IMR-90 (cell line): Measurements from ENCODE around the gene NT5C3B. TPM values are rescaled to one million over a fixed set of nuclear protein-coding genes. Genes with fewer than 3 reads are reported as not detected.

Source experiments
- ATAC-seq: fragments of 200-7000 bp; cut with Tn5 transposase; 2 replicates; pipeline ENCODE4 v1.9.1; 2020; ENCODE audit warnings: low read depth, mild to moderate bottlenecking, moderate library complexity
- BruUV-seq: library from RNA; stranded (reverse); fragments of 400-500 nt; replicated peaks from 2 replicates; lab custom pipeline; 2021; lab: Mats Ljungman, UMichigan
- CTCF ChIA-PET: fragments of 300-600 bp; formaldehyde crosslinking; extraction: SDS; loops from one replicate; lab custom pipeline; 2021; ENCODE audit warnings: antibody characterized with exemption; lab: Yijun Ruan, JAX
- POLR2A ChIA-PET: fragments of 300-600 bp; sonication (Branson Sonifier 250); formaldehyde crosslinking; loops from one replicate; lab custom pipeline; 2022; ENCODE audit warnings: antibody characterized with exemption; ENCODE audit not compliant: unreplicated experiment; lab: Charles Lee
- DNase-seq: peaks from one replicate; pipeline ENCODE4 v3.0.0; 2013
- H2AFZ ChIP-seq: replicated peaks from 2 replicates; pipeline ENCODE3; 2013; ENCODE audit warnings: low read length, mild to moderate bottlenecking; ENCODE audit not compliant: poor library complexity
- H2AK5ac ChIP-seq: 2 replicates; pipeline ENCODE4 v1.6.1; 2013; ENCODE audit warnings: low read depth, low read length, inconsistent platforms
- H2AK9ac ChIP-seq: replicated peaks from 2 replicates; pipeline ENCODE3; 2013; ENCODE audit warnings: mild to moderate bottlenecking, low read depth, low read length, moderate library complexity; ENCODE audit not compliant: poor library complexity
- H2BK120ac ChIP-seq: 2 replicates; pipeline ENCODE4 v1.6.1; 2013; ENCODE audit warnings: low read depth, low read length, inconsistent platforms
- H2BK15ac ChIP-seq: 3 replicates; pipeline ENCODE4 v1.6.1; 2013; ENCODE audit warnings: low read depth, low read length, inconsistent platforms
- H2BK20ac ChIP-seq: 2 replicates; pipeline ENCODE4 v1.6.1; 2013; ENCODE audit warnings: low read depth, mild to moderate bottlenecking, inconsistent platforms, low read length, moderate library complexity
- H2BK5ac ChIP-seq: 2 replicates; pipeline ENCODE4 v1.6.1; 2013; ENCODE audit warnings: mild to moderate bottlenecking, low read depth, low read length, inconsistent platforms; ENCODE audit not compliant: poor library complexity, severe bottlenecking
- H3K14ac ChIP-seq: replicated peaks from 2 replicates; pipeline ENCODE4 v1.6.1; 2013; ENCODE audit warnings: low read depth, low read length, inconsistent platforms
- H3K18ac ChIP-seq: 2 replicates; pipeline ENCODE4 v1.6.1; 2013; ENCODE audit warnings: low read depth, low read length, control low read depth
- H3K23ac ChIP-seq: 2 replicates; pipeline ENCODE4 v1.6.1; 2013; ENCODE audit warnings: low read depth, low read length, inconsistent platforms
- H3K27ac ChIP-seq: 2 replicates; pipeline ENCODE4 v1.5.1; 2013; ENCODE audit warnings: mild to moderate bottlenecking, control low read depth, low read length; ENCODE audit not compliant: insufficient read depth
- H3K27me3 ChIP-seq: 2 replicates; pipeline ENCODE4 v1.6.1; 2013; ENCODE audit warnings: low read length; ENCODE audit not compliant: control insufficient read depth, insufficient read depth
- H3K36me3 ChIP-seq: 2 replicates; pipeline ENCODE4 v1.6.1; 2013; ENCODE audit warnings: low read length, mixed read lengths; ENCODE audit not compliant: control insufficient read depth, insufficient read depth
- H3K4ac ChIP-seq: 2 replicates; pipeline ENCODE4 v1.6.1; 2013; ENCODE audit warnings: low read depth, low read length, inconsistent platforms
- H3K4me1 ChIP-seq: 2 replicates; pipeline ENCODE4 v1.6.1; 2013; ENCODE audit warnings: low read length, mixed read lengths; ENCODE audit not compliant: control insufficient read depth, insufficient read depth
- H3K4me2 ChIP-seq: 2 replicates; pipeline ENCODE4 v1.6.1; 2013; ENCODE audit warnings: low read depth, mild to moderate bottlenecking, control low read depth, low read length, moderate library complexity
- H3K4me3 ChIP-seq: 2 replicates; pipeline ENCODE4 v1.5.1; 2013; ENCODE audit warnings: low read depth, mild to moderate bottlenecking, control low read depth, low read length, moderate library complexity; ENCODE audit not compliant: insufficient read depth
- H3K56ac ChIP-seq: 2 replicates; pipeline ENCODE4 v1.6.1; 2013; ENCODE audit warnings: low read length, inconsistent platforms; ENCODE audit not compliant: insufficient read depth; ENCODE audit errors: extremely low read depth
- H3K79me1 ChIP-seq, 2 experiments: 2 replicates each; pipeline ENCODE4 v1.6.1; 2013; ENCODE audit warnings: low read length in 2 of 2, inconsistent platforms in 1 of 2, low read depth in 1 of 2
- H3K9ac ChIP-seq: 2 replicates; pipeline ENCODE4 v1.6.1; 2013; ENCODE audit warnings: low read depth, low read length, control low read depth
- H3K9me1 ChIP-seq: 2 replicates; pipeline ENCODE4 v1.6.1; 2013; ENCODE audit warnings: low read length, inconsistent platforms; ENCODE audit not compliant: insufficient read depth
- H3K9me3 ChIP-seq: 2 replicates; pipeline ENCODE4 v1.6.1; 2013; ENCODE audit warnings: low read length; ENCODE audit not compliant: control insufficient read depth, insufficient read depth
- H4K20me1 ChIP-seq: 2 replicates; pipeline ENCODE4 v1.6.1; 2013; ENCODE audit warnings: low read length, inconsistent platforms; ENCODE audit not compliant: insufficient read depth
- H4K5ac ChIP-seq: 2 replicates; pipeline ENCODE4 v1.6.1; 2013; ENCODE audit warnings: mild to moderate bottlenecking, low read depth, low read length, control low read depth
- H4K8ac ChIP-seq, 2 experiments: 2 replicates each; pipeline ENCODE4 v1.6.1; 2013; ENCODE audit warnings: low read depth in 2 of 2, low read length in 2 of 2, control low read depth in 1 of 2, inconsistent platforms in 1 of 2
- H4K91ac ChIP-seq: 2 replicates; pipeline ENCODE4 v1.6.1; 2013; ENCODE audit warnings: low read depth, low read length, inconsistent platforms; ENCODE audit not compliant: insufficient read depth
- BHLHE40 ChIP-seq: fragments of 150-350 bp; IDR thresholded peaks from 2 replicates; pipeline ENCODE4 v1.6.1; 2016; ENCODE audit warnings: mild to moderate bottlenecking, low read depth, low read length
- ELK1 ChIP-seq: fragments of 150-350 bp; IDR thresholded peaks from 2 replicates; pipeline ENCODE4 v1.6.1; 2016; ENCODE audit warnings: low read depth, mild to moderate bottlenecking, low read length, moderate library complexity, borderline replicate concordance
- FOS ChIP-seq: fragments of 150-350 bp; IDR thresholded peaks from 2 replicates; pipeline ENCODE4 v1.6.1; 2016; ENCODE audit warnings: low read depth, low read length
- MAZ ChIP-seq: IDR thresholded peaks from 2 replicates; pipeline ENCODE4 v1.6.1; 2012; ENCODE audit warnings: low read depth, mild to moderate bottlenecking, low read length, improper control_type of control experiment, moderate library complexity, borderline replicate concordance
- POLR2A ChIP-seq: IDR thresholded peaks from 2 replicates; pipeline ENCODE4 v1.6.1; 2012; ENCODE audit warnings: mild to moderate bottlenecking, low read depth, low read length
- RAD21 ChIP-seq: IDR thresholded peaks from 2 replicates; pipeline ENCODE4 v1.6.1; 2012; ENCODE audit warnings: low read length, improper control_type of control experiment
- RFX5 ChIP-seq: IDR thresholded peaks from 2 replicates; pipeline ENCODE4 v1.8.0; 2012; ENCODE audit warnings: low read depth, mild to moderate bottlenecking, low read length, moderate library complexity
- SMC3 ChIP-seq: fragments of 150-350 bp; IDR thresholded peaks from 2 replicates; pipeline ENCODE4 v1.6.1; 2016; ENCODE audit warnings: low read depth, mild to moderate bottlenecking, antibody characterized with exemption, low read length, moderate library complexity
- WGBS, 2 experiments: methylation state at CpG; one replicate each; pipeline versions ENCODE4 v1.1.5 to v1.1.7; 2013; ENCODE audit warnings: missing lambda C conversion rate in 2 of 2; ENCODE audit not compliant: insufficient read length in 1 of 2; ENCODE audit errors: extremely low coverage in 2 of 2; 5-methylcytosine and 5-hydroxymethylcytosine counted together
- dilution Hi-C: fragments of 300-500 bp; cut with HindIII; formaldehyde crosslinking; loops from one replicate; pipeline ENCODE4 v1.14.3; 2018; ENCODE audit warnings: low sequenced_read_pairs; ENCODE audit not compliant: unreplicated experiment
- in situ Hi-C: fragments of 300-500 bp; cut with MboI; formaldehyde crosslinking; loops from 3 replicates; pipeline ENCODE4 v1.14.3; 2019; ENCODE audit warnings: low sequenced_read_pairs, inconsistent platforms, mixed read lengths
- intact Hi-C: fragments of 100-400 bp; cut with micrococcal nuclease; formaldehyde crosslinking; loops from 2 replicates; pipeline ENCODE4 v1.10.0; 2022
- polyA plus RNA-seq, 3 experiments: library from polyadenylated mRNA; depleted of rRNA; stranded (reverse); fragments of >200 nt; gene quantifications; 2 replicates each; pipeline ENCODE4 v1.2.3, GENCODE V29; 2012; ENCODE audit warnings: low replicate concordance in 1 of 3
- total RNA-seq: library from RNA; depleted of rRNA; stranded (reverse); fragments of >200 nt; gene quantifications from 2 replicates; pipeline ENCODE4 v1.2.3, GENCODE V29; 2012
- TF ChIP-seq, protein P1 (sequence below): fragments of 150-350 bp; IDR thresholded peaks from 2 replicates; pipeline ENCODE4 v1.6.1; 2017; ENCODE audit warnings: mild to moderate bottlenecking, antibody characterized with exemption, low read length, low read depth

NT5C3B gene
- total and polyA plus RNA-seq, 2 of the 4 experiments (the other 2 are of a cell fraction) = 59.9 to 92.7 TPM

GRCh38 chr17:41803049-41804020 is 32.7 kb downstream of the NT5C3B start:
- in situ Hi-C loops = loop anchor here (5.0 kb wide), 1 partner anchor 66 kb away; no protein-coding TSS in a partner anchor
- no peak overlapping the region for H2AK9ac ChIP-seq
- dilution Hi-C loops = no loop called here

More at GRCh38 chr17:41803049-41804020, 32.7 kb downstream of the NT5C3B start:
- H3K4me1 ChIP-seq = peaks cover 11% of the 10 kb centered on the region
- H3K4me2 ChIP-seq = no peak overlapping the region
- H3K9me3 ChIP-seq = no peaks in the 10 kb centered on the region
- no peak overlapping the region for H2BK5ac ChIP-seq
- 76% methylated on average over 12 of the region's 24 CpGs; no CpG with 5 or more reads in 1 of the 2 experiments for WGBS, 2 experiments
- H3K79me1 ChIP-seq = peaks cover 7 to 18% of the 10 kb centered on the region in 2 experiments; a peak in 2 of 4 replicates
- H4K5ac ChIP-seq = no peak overlapping the region
- no peak overlapping the region for H3K14ac ChIP-seq
- no peak for ATAC-seq
- H2BK15ac ChIP-seq = no peak overlapping the region
- no peak overlapping the region for H2BK20ac ChIP-seq
- H2AK5ac ChIP-seq = no peak overlapping the region
- no peak overlapping the region for H4K8ac ChIP-seq
- H2AFZ ChIP-seq = no peak overlapping the region
- no peak for DNase-seq
- no peak overlapping the region for H3K4me3 ChIP-seq
- no peak for TF ChIP-seq MAZ
- no peak for TF ChIP-seq BHLHE40
- TF ChIP-seq ELK1 = no peak
- no peak for TF ChIP-seq FOS
- no peak for TF ChIP-seq RFX5
- TF ChIP-seq SMC3 = no peak
- TF ChIP-seq POLR2A = no peak
- TF ChIP-seq RAD21 = no peak
- TF ChIP-seq, protein P1, sequence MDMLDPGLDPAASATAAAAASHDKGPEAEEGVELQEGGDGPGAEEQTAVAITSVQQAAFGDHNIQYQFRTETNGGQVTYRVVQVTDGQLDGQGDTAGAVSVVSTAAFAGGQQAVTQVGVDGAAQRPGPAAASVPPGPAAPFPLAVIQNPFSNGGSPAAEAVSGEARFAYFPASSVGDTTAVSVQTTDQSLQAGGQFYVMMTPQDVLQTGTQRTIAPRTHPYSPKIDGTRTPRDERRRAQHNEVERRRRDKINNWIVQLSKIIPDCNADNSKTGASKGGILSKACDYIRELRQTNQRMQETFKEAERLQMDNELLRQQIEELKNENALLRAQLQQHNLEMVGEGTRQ = no peak
- BruUV-seq = no TSS peak
- intact Hi-C loops = no loop called here
- no peaks in the 10 kb centered on the region for H3K27me3 ChIP-seq
- ChIA-PET POLR2A (interaction anchor here (0.8 kb wide), 1 partner anchor 9 kb away, joined by 5 read pairs; no protein-coding TSS in a partner anchor), CTCF (interaction anchor here (0.6 kb wide), 1 partner anchor 52 kb away, joined by 3 read pairs; no protein-coding TSS in a partner anchor)
- no peak overlapping the region for H3K27ac ChIP-seq
- no peak overlapping the region for H3K4ac ChIP-seq
- no peak overlapping the region for H3K18ac ChIP-seq
- peaks cover 3% of the 10 kb centered on the region; the same call in 1 of the 2 replicates for H4K20me1 ChIP-seq
- no peak overlapping the region for H3K9ac ChIP-seq
- H2BK120ac ChIP-seq = no peak overlapping the region
- peaks cover 25% of the 10 kb centered on the region for H3K36me3 ChIP-seq
- H3K56ac ChIP-seq = no peak overlapping the region
- 0 out of 2 replicates have a peak, but pooled peaks cover 5% of the 10 kb centered on the region for H3K9me1 ChIP-seq
- H3K23ac ChIP-seq = no peak overlapping the region
- no peak overlapping the region for H4K91ac ChIP-seq
